HG02571 (cell line): Measurements from ENCODE around the gene ICOSLG.
"Not testable (repeated sequence)": the region's sequence is repeated elsewhere in the genome, so short reads cannot be mapped to it uniquely, and the experiment has no call there.

Experiments
- ATAC-seq: cut with Tn5 transposase; IDR thresholded peaks from one replicate; pipeline ENCODE4 v1.9.1; 2021; ENCODE audit warnings: mild to moderate bottlenecking, moderate library complexity; ENCODE audit not compliant: unreplicated experiment

ICOSLG gene, protein sequence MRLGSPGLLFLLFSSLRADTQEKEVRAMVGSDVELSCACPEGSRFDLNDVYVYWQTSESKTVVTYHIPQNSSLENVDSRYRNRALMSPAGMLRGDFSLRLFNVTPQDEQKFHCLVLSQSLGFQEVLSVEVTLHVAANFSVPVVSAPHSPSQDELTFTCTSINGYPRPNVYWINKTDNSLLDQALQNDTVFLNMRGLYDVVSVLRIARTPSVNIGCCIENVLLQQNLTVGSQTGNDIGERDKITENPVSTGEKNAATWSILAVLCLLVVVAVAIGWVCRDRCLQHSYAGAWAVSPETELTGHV

DNA sequence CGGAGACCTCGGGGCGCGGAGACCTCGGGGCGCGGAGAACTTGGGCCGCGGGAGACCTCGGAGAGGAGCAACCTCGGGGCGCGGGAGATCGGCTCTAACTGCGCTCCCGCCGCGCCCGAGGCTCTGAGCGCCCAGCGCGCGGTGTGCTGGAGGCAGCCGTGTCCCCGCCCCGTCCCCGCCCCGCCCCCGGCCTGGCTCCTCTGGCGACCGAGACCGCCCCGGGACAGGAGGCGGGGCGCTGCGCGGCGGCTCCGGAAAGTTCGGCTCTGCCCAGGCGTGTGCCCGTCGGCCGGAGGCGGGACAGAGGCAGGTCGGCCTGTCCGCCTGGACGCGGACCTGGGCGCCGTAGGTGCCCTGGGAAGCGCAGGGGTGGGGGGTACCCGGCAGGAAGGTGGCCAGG is at the start of gene ICOSLG:
Gene ICOSLG, minus strand, starts transcription at position 102 of the 400 bp plus-strand sequence. CDS start 126 bp downstream, outside the sequence.
- ATAC-seq, result not testable (repeated sequence)

DNA sequence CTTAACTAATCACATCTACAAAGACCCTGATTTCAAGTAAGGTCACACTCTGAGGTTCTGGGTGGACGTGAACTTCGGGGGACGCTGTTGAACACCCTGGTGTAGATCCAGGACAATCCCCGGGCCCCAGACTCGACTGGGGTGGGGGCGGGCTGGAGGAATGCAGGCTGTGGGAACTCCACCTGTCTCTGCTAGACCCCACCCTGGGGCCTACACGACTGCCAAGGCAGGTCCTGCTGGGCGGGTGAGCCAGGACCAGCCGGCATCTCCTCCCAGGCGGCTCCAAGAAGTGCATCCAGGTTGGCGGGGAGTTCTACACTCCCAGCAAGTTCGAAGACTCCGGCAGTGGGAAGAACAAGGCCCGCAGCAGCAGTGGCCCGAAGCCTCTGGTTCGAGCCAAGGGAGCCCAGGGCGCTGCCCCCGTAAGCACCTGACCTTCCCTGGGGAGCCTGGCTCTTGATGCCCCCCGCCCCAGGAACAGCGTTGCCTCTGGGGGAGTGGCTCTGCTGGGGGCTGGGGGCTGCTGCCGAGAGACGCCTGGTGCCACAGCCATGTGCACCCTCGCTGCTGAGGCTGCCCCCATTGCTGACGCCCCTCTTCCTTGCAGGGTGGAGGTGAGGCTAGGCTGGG is 48.8 kb upstream of the ICOSLG start:
- no peak for ATAC-seq

DNA sequence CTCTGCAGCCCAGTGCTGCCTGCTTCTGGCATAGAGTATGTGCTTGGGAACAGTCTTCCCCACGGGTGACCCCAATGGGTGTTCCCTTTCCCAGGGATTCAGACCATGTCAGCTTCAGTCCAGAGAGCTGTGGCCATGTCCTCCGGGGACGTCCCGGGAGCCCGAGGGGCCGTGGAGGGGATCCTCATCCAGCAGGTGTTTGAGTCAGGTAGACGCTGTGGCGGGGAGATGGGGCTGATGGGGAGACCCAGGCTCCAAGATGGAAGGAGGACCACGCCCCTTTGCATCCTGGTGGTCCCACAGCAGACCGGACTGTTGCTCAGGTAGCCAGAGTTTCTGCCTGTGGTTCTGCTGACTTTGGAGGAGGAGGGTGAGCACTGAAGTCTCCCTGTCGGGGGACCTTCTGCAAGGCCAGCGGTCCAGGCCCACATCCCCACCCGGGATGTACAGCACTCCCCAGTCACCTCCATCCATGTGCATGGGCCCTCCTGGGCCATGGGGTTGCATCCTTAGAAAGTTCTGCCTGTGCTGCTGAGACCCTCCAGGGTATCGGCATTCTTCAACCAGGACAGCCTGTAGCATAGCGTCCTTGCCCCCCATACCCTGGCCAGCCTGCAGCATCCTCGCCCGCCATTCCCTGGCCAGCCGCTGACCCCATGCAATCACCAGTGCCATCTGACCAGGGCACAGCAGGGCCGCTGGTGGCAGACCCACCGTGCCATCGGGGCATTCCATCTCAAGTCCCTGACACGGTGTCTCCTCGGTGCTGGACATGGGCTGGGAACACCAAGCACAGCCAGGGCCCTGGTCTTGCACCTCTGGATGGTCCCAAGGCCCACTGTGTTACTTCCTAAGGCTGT is 47.7 kb upstream of the ICOSLG start:
- no peak for ATAC-seq

DNA sequence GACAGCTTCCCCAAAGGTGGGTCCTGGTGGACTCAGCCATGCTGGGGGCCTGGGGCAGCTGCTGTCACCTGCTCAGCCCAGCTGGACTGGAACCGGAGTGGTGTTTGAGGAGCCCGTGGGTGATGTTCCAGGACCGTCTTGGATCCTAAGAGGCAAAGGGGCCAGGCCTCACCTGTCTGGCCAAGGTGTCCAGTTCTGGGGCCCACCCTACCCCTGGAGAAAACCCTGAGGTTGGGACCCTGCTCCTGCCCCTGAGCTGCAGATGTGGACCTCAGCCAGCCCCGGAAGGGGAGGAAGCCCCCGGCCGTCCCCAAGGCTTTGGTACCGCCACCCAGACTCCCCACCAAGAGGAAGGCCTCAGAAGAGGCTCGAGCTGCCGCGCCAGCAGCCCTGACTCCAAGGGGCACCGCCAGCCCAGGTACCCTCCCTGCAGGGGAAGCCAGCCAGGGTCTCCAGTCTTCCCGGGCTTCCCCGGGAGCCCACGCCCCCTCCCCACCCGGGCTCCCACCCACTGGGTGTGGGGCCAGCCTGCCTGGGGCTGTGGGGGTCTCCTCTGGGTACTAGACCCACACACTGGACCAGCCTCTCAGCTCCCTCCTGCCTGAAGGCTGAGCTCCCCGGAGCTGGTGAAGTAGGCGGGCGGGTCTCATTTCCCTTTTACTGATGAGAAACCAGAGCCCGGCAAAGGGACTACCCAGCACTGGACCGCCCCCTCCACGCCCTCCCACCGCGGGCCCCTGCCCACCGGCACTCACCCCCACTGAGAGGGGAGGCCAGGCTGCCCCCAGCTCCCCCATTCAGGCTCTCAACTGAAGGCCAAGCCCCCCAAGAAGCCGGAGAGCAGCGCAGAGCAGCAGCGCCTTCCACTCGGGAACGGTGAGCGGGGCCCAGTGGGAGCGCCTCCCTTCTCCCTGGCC is 46.2 kb upstream of the ICOSLG start:
- no peak for ATAC-seq

DNA sequence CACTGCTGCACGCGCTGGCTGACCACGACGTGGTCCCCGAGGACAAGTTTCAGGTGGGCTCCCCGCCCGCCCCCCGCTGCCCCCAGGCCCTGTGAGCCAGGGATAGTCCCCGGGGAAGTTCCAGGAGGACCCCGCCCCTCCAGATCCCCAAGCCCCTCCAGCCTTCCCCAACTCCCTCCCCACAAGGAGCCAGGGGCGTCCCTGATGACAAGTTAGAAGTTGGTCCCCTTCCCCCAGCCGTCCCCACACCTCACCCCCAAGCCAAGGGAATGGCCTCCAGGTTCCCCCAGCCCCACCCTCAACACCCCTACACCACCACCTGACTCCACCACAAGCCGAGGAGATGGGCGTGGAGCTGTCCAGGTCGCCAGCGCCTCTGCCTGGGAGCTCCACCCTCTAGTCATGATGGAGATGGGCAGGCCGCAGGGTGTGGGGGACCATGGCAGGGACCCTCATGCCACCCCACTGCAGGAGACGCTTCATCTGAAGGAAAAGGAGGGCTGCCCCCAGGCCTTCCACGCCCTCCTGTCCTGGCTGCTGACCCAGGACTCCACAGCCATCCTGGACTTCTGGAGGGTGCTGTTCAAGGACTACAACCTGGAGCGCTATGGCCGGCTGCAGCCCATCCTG is 45.5 kb upstream of the ICOSLG start:
- ATAC-seq, result no peak

DNA sequence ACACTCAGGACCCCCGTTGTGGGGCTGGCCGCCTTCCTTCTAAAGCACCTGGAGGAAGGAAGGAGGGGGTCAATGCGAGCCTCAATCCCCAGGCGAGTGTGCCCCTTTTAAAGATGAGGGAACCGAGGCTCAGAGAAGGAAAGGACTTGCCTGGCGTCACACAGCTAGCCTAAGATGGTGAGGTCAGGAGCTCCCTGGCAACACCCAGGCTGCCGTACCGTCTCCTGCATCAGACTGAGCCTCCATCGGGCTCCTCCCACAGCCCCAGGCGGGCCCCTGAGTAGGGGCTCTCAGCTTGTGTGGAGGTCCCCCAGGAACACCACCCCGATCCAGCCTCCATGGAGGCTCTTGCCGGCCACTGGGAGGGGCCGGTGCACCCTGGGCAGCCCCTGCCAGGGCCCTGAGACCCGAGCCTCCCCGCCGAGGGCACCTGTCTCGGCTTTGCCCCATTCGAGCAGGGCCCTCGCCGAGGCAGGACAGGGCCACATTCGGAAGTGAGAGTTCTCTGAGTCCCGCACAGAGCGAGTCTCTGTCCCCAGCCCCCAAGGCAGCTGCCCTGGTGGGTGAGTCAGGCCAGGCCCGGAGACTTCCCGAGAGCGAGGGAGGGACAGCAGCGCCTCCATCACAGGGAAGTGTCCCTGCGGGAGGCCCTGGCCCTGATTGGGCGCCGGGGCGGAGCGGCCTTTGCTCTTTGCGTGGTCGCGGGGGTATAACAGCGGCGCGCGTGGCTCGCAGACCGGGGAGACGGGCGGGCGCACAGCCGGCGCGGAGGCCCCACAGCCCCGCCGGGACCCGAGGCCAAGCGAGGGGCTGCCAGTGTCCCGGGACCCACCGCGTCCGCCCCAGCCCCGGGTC is 44.6 kb upstream of the ICOSLG start, which contains the start of gene AIRE:
Gene AIRE, plus strand, starts transcription at position 739 of the 855 bp plus-strand sequence. CDS start 131 bp downstream, outside the sequence.
- no peak for ATAC-seq

DNA sequence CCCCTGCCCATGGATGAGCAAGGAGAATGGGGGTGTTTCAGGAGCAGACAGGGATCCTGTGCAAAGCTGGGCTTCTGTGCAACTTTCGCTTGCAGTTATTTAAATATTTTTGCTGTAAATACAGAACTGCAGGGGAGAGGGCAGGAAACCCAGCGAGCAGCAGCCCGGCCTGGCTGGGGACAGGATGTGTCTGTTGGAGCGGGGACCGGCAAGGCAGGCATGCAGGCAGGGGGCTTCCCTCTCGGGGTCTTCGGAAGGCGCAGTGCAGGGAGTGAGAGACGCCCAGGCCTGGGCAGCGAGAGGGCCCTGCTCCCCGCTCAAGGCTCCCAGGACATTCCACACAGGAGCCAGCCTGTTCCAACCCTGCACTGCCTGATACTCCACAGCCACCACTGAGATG is 43.2 kb upstream of the ICOSLG start:
- no peak for ATAC-seq

DNA sequence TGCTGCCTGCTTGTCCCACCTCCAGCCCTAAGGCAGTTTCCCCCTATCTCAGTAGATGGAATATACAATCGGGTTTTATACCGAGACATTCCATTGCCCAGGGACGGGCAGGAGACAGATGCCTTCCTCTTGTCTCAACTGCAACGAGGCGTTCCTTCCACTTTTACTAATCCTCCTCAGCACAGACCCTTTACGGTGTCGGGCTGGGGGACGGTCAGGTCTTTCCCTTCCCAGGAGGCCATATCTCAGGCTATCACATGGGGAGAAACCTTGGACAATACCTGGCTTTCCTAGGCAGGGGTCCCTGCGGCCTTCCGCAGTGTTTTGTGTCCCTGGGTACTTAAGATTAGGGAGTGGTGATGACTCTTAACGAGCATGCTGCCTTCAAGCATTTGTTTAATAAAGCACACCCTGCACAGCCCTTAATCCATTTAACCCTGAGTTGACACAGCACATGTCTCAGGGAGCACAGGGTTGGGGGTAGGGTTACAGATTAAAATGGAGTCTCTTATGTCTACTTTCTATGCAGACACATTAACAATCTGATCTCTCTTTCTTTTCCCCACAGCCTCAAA is 42.6 kb upstream of the ICOSLG start:
- ATAC-seq, result not testable (repeated sequence)

DNA sequence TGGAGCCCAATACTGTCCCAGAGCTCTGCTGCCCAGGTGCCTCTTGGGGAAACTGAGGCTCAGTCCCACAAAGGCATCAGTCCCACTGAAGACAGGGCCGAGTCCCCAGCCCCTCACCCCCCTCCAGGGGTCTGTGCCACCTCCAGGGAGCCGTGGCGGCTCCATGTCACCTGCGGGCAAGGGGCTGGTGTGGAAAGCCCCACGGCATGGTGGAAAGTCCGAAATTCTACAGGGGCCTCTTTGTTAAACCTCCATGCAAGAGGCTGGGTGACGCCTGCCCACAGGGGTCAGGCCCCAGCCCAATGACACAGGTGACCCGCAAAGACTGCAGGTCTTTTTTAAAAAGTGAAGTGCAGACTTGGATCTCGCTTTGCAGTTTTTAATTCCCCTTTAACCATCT is 41.6 kb upstream of the ICOSLG start:
- no peak for ATAC-seq

DNA sequence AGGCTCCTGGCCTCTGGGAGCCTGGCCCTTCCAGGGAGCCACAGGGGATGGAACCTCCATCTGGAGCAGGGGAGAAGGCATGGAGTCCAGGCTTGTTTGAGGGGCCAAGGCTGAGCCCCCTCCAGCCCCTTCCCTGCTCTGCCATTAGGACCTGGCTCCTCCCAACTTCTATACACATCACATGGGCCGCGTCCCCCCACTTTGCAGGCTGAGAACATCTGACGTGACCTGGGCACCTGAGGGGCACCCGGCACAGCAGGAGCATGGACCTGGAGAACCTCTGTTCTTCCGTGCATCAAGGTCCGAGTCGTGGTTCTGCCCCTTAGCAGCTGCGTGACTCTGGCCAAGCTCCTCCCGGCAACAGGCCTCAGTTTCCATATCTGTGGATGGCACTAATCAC is 41.1 kb upstream of the ICOSLG start:
- ATAC-seq, result no peak

DNA sequence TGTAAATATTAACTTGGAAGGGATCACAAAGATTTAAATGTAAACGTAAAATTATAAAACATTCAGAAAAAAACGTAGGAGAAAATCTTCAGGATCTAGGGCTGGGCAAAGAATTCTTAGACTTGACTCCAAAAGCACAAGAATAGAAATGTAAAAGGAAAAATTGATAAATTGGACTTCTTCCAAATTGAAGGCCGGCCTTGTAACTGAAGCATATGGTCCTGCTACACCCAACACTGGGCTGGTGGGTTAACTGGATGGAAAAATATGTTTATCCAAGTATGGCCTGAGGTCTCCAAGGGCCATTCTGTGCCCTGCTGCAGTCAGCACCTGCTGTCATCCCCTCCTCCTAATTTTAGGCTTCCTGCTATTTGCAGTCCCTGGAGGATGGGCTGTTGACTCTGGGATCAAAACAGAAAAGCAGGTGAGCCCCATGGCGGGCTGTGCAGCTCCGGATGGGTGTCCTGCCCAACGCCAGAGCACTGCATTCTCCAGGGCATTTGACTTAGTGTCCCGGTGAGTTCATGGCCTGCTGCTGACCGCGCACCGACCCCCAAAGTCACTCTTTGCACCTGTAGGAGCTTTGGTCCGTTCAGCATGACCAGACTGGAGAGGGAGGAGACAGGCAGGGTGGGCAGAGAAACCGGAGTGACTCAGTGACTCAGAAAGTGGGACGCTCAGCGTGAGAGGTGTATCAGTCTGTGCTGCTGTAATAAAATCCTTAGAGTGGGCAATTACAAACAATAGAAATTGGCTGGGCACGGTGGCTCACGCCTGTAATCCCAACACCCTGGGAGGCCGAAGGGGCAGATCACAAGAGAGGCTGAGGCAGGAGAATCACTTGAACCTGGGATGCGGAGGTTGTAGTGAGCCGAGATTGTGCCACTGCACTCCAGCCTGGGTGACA is 38.9 kb upstream of the ICOSLG start:
- no peak for ATAC-seq

DNA sequence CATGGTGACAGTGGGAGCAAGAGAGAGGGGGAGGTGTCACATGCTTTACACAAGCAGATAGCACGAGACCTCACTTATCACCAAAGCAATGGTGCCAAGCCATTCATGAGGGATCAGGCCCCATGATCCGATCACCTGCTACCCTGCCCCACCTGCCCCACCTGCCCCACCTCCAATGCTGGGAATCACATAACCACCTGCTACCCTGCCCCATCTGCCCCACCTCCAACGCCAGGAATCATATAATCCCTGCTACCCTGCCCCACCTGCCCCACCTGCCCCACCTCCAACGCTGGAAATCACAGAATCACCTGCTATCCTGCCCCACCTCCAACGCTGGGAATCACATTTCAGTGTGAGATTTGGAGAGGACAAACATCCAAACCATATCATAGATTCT is 34.3 kb upstream of the ICOSLG start:
- ATAC-seq, result no peak

DNA sequence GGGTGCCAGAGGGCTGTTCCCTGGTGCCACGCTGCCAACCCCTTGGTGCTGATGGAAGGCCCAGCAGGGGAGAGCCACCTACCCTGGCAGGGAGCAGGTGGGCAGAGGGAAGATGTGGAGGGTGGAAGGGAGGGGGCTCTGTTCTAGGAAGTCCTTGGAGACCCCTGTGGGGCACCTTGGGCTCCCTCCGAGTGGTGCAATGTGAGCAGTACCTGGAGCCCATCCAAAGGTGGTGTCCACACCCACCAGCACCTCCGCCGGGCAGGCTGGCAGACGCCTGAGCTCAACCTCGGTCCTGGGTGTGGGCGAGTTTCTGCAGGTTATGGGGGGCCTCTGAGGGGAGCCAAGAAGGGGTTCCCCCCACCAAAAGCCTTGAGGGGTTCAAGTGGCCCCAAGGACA is 32.3 kb upstream of the ICOSLG start:
- ATAC-seq, result no peak

DNA sequence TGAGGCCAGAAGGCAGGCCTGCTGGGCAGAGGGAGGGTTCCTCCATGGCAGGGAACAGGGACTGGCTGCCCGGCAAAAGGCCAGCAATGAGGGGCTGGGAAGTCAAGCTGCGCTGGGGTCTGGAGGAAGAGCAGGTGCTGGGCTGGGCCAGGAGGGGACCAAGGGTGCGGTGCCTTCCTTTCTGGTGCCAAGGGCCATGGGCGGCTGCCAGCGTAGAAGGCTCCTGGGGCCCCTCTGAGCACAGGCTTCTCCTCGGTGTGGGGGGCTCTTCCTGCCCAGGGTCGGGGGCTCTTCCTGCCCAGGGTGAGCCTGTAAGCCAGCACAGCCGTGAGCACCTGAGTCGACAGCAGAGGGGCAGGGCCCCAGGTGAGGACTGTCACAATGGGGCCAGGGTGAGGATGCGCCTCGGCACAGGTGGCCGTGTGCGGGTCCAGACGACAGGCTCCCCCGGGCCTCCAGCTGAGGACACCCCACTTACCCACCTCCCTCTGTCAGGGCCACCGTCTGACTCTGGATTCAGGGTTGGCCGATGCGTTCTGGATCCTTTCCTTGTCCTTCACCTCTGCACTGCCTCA is 31.6 kb upstream of the ICOSLG start:
- ATAC-seq, result no peak

DNA sequence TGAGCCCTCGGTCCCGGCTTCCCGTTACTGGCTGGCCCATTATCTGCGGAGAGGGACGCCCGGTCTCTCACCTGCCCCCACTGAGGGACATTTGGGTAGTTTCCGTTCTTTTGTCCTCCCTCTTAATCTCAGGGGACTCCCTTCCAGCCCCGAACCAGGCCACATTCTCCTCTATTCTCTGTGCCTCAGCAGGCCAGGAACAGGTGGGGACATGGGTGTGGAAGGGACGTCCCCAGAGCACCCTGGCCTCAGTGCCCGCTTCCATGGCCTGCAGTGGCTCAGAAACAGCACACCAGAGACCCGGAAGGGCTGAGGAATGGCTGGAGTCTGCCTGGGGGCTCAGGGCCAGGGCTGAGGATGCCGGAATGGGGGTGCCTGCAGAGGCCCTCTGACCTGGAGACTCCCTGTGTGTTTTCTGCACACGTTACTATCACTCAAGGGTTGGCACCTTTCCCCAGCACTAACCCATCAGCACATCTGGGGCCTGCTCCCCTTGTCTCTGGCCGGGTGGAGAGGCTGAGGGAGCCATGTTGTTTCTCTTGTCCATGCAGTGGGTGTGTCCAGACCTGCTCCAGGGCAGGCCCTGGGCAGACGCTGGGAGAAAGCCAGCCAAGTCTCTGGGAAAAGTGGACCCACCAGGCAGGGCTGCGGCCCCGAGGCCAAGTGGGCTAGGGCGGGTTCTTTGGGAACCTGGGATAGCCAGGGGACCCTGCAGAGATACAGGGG is 31.0 kb upstream of the ICOSLG start:
- ATAC-seq, result no peak

DNA sequence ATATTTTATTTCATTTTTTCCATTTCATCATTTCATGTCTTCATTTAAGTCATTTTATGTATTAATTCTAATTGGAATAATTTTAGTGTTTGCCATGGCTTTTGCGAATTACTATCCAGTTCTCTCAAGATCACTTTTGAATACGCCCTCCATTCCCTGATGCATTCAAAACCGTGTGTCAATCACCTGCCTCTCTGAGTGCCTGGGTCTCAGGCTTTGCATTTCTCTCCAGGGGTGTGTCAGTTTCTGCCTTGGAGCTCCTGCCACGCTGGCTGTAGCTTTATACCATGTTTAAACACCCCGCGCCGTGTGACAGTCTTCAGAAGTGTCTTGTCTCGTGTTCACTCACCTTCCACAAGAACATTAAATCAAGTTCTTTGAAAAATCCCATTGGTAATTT is 28.3 kb upstream of the ICOSLG start:
- ATAC-seq, result no peak

DNA sequence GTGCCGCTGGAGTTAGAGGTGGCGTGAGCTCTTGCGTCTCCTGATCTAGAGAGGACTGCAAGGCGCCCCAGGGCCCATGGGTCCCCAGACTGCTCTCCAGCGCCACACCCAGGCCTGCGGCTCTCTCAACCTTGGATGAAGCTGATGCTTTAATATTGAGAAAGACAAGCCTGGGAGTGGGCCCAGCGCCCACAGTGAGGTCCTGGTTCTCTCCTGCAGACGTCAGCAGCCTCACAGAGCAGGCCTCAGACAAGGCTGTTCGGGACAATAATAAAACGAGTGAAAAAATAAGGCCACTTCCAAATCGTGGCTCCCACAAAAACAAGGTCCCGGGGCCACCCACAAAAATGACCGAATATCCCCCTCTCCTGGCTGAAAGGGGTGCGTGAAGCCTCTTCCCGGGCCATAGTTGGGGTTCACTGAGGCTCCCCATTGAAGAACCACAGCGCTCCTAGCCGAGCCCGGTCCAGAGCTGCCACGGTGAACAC is 27.0 kb upstream of the ICOSLG start:
- no peak for ATAC-seq
